ENCODE data around the gene COL9A3. TPM values are rescaled to one million over a fixed set of nuclear protein-coding genes. Genes with fewer than 3 reads are reported as not detected.

The COL9A3 gene
- polyA plus RNA-seq, 1 donor from 2014 or later = 3.1 TPM

- no peak overlapping the region for H3K27ac ChIP-seq (ENCODE audit: low read length)
These were observed 32.6 kb downstream of the COL9A3 start for GRCh38 chr20:62849431-62849830.

DNA sequence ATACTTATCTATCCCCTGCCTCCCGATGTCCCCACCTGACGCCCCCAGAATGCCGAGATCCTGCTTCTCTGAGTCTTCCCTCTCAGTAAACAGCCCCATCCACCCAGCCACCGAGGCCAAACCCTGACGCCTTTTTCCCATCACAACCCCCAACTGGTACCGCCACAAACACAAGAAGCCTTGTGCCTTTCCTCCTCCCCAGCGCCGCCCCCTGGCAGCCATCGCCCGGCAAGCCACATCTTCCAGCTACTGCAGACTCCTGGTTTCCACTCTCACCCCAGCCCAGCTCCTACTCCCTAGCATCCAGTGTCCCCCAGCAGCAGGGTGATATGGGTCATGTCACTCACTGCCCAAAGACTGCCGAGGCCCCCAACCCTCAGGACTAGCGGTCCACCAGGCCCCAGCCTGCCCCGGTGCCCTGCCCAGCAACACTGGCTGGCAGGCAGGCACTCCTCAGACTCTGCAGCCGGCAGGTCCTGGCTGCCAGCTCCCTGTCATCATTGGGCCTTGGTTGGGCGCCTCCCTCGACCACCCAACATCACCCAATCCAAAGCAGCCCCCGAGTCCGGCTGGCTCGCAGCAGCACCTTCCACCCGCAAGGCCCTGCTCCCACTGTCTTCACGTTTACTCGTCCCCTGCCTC, 33.6 kb downstream of the COL9A3 start:
- Histone ChIP-seq H3K79me2 (replicated peaks; ENCODE audit: insufficient read depth, low read length) (no peaks in the 10 kb centered on the region), H2AFZ (ENCODE audit: low read depth, low read length) (no peak overlapping the region), H3F3A (ENCODE audit: insufficient read depth, low read length, poor library complexity, severe bottlenecking) (no peaks in the 10 kb centered on the region), H3K9ac (ENCODE audit: low read length) (no peak overlapping the region), H3K4me3 (ENCODE audit: low read length) (no peak overlapping the region), H3K9me2 (ENCODE audit: insufficient read depth, low read length) (no peaks in the 10 kb centered on the region), H3K27me3 (ENCODE audit: insufficient read depth, low read depth, low read length) (no peaks in the 10 kb centered on the region), H4K20me1 (ENCODE audit: insufficient read depth) (no peaks in the 10 kb centered on the region), H3K36me3 (ENCODE audit: insufficient read depth, low read length) (no peaks in the 10 kb centered on the region), H3K9me3 (ENCODE audit: low read length) (no peaks in the 10 kb centered on the region), H3K4me2 (ENCODE audit: low read length) (no peak overlapping the region), H3K27ac (ENCODE audit: low read length) (no peak overlapping the region)
- TF ChIP-seq RAD21 (conservative IDR thresholded peaks at IDR 0.05) (no peak), EP300 (conservative IDR thresholded peaks at IDR 0.05; ENCODE audit: poor library complexity, severe bottlenecking) (no peak), POLR2AphosphoS5 (IDR thresholded peaks at IDR 0.05) (no peak), CTCF (IDR thresholded peaks at IDR 0.05; ENCODE audit: poor library complexity, severe bottlenecking) (no peak), EZH2 (IDR thresholded peaks at IDR 0.05; ENCODE audit: borderline replicate concordance, insufficient read depth, low read length, poor library complexity, severe bottlenecking) (no peak), SMC3 (conservative IDR thresholded peaks at IDR 0.05; ENCODE audit: poor library complexity) (no peak), MXI1 (conservative IDR thresholded peaks at IDR 0.05; ENCODE audit: poor library complexity, severe bottlenecking) (no peak), TAF1 (IDR thresholded peaks at IDR 0.05; ENCODE audit: low read depth) (no peak), REST (IDR thresholded peaks at IDR 0.05; ENCODE audit: borderline replicate concordance) (no peak)

More at GRCh38 chr20:62849431-62849830, 32.6 kb downstream of the COL9A3 start:
- Histone ChIP-seq H3K36me3 (ENCODE audit: insufficient read depth, low read length) (no peaks in the 10 kb centered on the region), H3K4me2 (ENCODE audit: low read length) (no peak overlapping the region), H2AFZ (ENCODE audit: low read depth, low read length) (no peak overlapping the region), H3K4me3 (ENCODE audit: low read length) (no peak overlapping the region), H3K27me3 (ENCODE audit: insufficient read depth, low read depth, low read length) (no peaks in the 10 kb centered on the region), H3K9me2 (ENCODE audit: insufficient read depth, low read length) (no peaks in the 10 kb centered on the region), H4K20me1 (ENCODE audit: insufficient read depth) (no peaks in the 10 kb centered on the region), H3K79me2 (replicated peaks; ENCODE audit: insufficient read depth, low read length) (no peaks in the 10 kb centered on the region), H3F3A (ENCODE audit: insufficient read depth, low read length, poor library complexity, severe bottlenecking) (no peaks in the 10 kb centered on the region), H3K9me3 (ENCODE audit: low read length) (no peaks in the 10 kb centered on the region), H3K9ac (ENCODE audit: low read length) (no peak overlapping the region)
- TF ChIP-seq POLR2AphosphoS5 (IDR thresholded peaks at IDR 0.05) (no peak), MXI1 (conservative IDR thresholded peaks at IDR 0.05; ENCODE audit: poor library complexity, severe bottlenecking) (no peak), REST (IDR thresholded peaks at IDR 0.05; ENCODE audit: borderline replicate concordance) (no peak)

Data from neural cell (in vitro differentiated cells).